Upper lobe of left lung (tissue), 4 donors: ENCODE results near the gene FMNL2.

Experiments
- POLR2AphosphoS5 ChIP-seq, 2 donors: sonication (generic); formaldehyde crosslinking; IDR thresholded peaks; one replicate each; pipeline ENCODE4 v1.5.1; 2017; ENCODE audit warnings: antibody characterized with exemption in 2 of 2
- TF ChIP-seq, protein P1 (sequence below), 6 experiments: fragments of 450-650 bp in 4 of 6; fragments of 200-600 bp in 2 of 6; sonication (generic) in 2 of 6; IDR thresholded peaks; one replicate each; pipeline ENCODE4 v1.5.1; 2016 to 2019; ENCODE audit warnings: antibody characterized with exemption in 6 of 6

DNA sequence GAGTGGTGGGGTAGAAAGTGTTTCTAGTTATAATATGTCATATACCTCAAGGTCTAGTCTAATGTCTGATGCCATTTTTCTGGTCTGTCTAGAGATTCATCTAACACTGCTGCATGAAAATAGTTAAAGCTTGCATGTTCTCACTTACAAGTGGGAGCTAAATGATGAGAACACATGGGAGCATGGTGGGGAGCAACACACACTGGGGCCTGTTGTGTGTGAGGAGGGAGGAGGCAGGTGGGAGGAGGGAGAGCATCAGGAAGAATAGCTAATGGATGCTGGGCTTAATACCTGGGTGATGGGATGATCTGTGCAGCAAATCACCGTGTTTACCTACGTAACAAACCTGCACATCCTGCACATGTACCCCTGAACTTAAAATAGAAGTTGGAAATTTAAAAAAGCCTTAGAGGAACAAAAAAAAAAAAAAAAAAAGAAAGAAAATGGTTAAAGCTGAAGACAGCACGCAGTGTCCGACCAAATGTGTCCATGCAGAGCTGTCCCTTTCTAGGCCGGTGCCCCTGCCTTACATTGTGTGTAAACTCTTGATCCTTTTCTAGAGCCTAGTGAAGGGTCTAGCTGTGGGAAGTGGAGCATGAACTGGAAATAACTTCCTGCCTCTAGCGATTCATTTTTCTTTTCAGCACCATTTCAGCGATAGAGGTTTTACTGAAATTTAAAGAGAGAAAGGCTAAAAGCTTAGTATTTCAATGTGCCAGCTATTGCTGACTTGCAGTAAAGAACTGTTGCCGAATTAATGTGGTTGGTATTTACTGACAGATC lies 94.0 kb downstream of the FMNL2 start:
- TF ChIP-seq, protein P1, sequence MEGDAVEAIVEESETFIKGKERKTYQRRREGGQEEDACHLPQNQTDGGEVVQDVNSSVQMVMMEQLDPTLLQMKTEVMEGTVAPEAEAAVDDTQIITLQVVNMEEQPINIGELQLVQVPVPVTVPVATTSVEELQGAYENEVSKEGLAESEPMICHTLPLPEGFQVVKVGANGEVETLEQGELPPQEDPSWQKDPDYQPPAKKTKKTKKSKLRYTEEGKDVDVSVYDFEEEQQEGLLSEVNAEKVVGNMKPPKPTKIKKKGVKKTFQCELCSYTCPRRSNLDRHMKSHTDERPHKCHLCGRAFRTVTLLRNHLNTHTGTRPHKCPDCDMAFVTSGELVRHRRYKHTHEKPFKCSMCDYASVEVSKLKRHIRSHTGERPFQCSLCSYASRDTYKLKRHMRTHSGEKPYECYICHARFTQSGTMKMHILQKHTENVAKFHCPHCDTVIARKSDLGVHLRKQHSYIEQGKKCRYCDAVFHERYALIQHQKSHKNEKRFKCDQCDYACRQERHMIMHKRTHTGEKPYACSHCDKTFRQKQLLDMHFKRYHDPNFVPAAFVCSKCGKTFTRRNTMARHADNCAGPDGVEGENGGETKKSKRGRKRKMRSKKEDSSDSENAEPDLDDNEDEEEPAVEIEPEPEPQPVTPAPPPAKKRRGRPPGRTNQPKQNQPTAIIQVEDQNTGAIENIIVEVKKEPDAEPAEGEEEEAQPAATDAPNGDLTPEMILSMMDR (IDR thresholded peaks at IDR 0.05): no peak
- no peak for TF ChIP-seq POLR2AphosphoS5 (IDR thresholded peaks at IDR 0.05)
